Keratinocyte (primary cell): ENCODE data around the gene OTOGL.

Source experiments
- CTCF ChIP-seq, 3 experiments: IDR thresholded peaks in 1 of 3; conservative IDR thresholded peaks in 1 of 3; optimal IDR thresholded peaks in 1 of 3; 2 replicates in 2 of 3; 3 replicates in 1 of 3; pipeline versions ENCODE3 to v1.5.1; 2011; ENCODE audit warnings: low read length in 3 of 3, mild to moderate bottlenecking in 3 of 3, moderate library complexity in 2 of 3, control low read depth in 1 of 3, inconsistent platforms in 1 of 3; ENCODE audit not compliant: insufficient read depth in 2 of 3; ENCODE audit errors: extremely low read depth in 1 of 3
- EZH2 ChIP-seq: IDR thresholded peaks from one replicate; pipeline ENCODE4 v1.6.1; 2012; ENCODE audit warnings: inconsistent platforms, mild to moderate bottlenecking, low read length, moderate library complexity

GRCh38 chr12:80120994-80121393 lies 21.7 kb downstream of the OTOGL start:
- TF ChIP-seq EZH2 (no peak), CTCF (optimal IDR thresholded peaks at IDR 0.05 in 1 of 3, IDR thresholded peaks at IDR 0.05 in 1 of 3, conservative IDR thresholded peaks at IDR 0.05 in 1 of 3; ENCODE audit: extremely low read depth in 1 of 3, insufficient read depth in 2 of 3, low read length in 3 of 3) (no peak)
